Stimulated activated CD4-positive, alpha-beta T cell treated with anti-CD3 and anti-CD28 coated beads, Interleukin-4, amount 100 ng/mL, for 1 hour (primary cell): ENCODE measurements around the gene ZNF775.

ENCODE experiments used
- DNase-seq: peaks from one replicate; pipeline ENCODE4 v3.0.0-alpha.2; 2020

ZNF775 gene

GRCh38 chr7:150444674-150445365 is 65.7 kb downstream of the ZNF775 start:
- DNase-seq: no peak

- no peak for DNase-seq
Observed at GRCh38 chr7:150446288-150446938, 67.3 kb downstream of the ZNF775 start.
